KMS-11 (cell line): ENCODE results near the gene DHRS2.
A peak's percentile ranks its signal among the peaks of the same experiment; 100 is the strongest.
"Not testable (repeated sequence)": the region's sequence is repeated elsewhere in the genome, so short reads cannot be mapped to it uniquely, and the experiment has no call there.

Experiments used
- H2AFZ ChIP-seq: fragments of 200-600 bp; sonication (generic); 2 replicates; pipeline ENCODE4 v1.6.1; 2016; ENCODE audit warnings: antibody characterized with exemption, mixed run types, low read depth
- H3K27ac ChIP-seq: fragments of 200-600 bp; sonication (generic); 2 replicates; pipeline ENCODE4 v1.6.1; 2016; ENCODE audit warnings: mild to moderate bottlenecking, mixed run types
- H3K27me3 ChIP-seq: fragments of 200-600 bp; sonication (generic); 2 replicates; pipeline ENCODE4 v1.6.1; 2017; ENCODE audit warnings: mild to moderate bottlenecking, low read depth, mixed run types, moderate library complexity; ENCODE audit not compliant: insufficient read depth
- H3K36me3 ChIP-seq: fragments of 200-600 bp; sonication (generic); 2 replicates; pipeline ENCODE4 v1.6.1; 2017; ENCODE audit warnings: mild to moderate bottlenecking, mixed run types; ENCODE audit not compliant: insufficient read depth
- H3K4me1 ChIP-seq: fragments of 200-600 bp; sonication (generic); 2 replicates; pipeline ENCODE4 v1.6.1; 2016; ENCODE audit warnings: mild to moderate bottlenecking, low read depth, mixed run types; ENCODE audit not compliant: poor library complexity, severe bottlenecking
- H3K4me2 ChIP-seq: fragments of 200-600 bp; sonication (generic); 2 replicates; pipeline ENCODE4 v1.7.0; 2016; ENCODE audit warnings: mild to moderate bottlenecking, mixed run types
- H3K4me3 ChIP-seq: fragments of 200-600 bp; sonication (generic); IDR thresholded peaks from 2 replicates; pipeline ENCODE4 v1.6.1; 2017; ENCODE audit warnings: low read depth, low read length, mixed read lengths; ENCODE audit not compliant: insufficient read depth
- H3K79me2 ChIP-seq: fragments of 200-600 bp; sonication (generic); 2 replicates; pipeline ENCODE4 v1.6.1; 2016; ENCODE audit warnings: low read depth, mixed run types; ENCODE audit not compliant: insufficient read depth
- H3K9ac ChIP-seq: fragments of 200-600 bp; sonication (generic); 2 replicates; pipeline ENCODE4 v1.6.1; 2016; ENCODE audit warnings: mild to moderate bottlenecking, mixed run types
- H4K20me1 ChIP-seq: fragments of 200-600 bp; sonication (generic); 2 replicates; pipeline ENCODE4 v1.6.1; 2016; ENCODE audit warnings: mild to moderate bottlenecking, mixed run types; ENCODE audit not compliant: insufficient read depth
- CTCF ChIP-seq: fragments of 200-600 bp; sonication (generic); conservative IDR thresholded peaks from 2 replicates; pipeline ENCODE4 v1.6.1; 2017; ENCODE audit warnings: low read depth, mild to moderate bottlenecking, antibody characterized with exemption, low read length, moderate library complexity, mixed read lengths

The DHRS2 gene

DNA sequence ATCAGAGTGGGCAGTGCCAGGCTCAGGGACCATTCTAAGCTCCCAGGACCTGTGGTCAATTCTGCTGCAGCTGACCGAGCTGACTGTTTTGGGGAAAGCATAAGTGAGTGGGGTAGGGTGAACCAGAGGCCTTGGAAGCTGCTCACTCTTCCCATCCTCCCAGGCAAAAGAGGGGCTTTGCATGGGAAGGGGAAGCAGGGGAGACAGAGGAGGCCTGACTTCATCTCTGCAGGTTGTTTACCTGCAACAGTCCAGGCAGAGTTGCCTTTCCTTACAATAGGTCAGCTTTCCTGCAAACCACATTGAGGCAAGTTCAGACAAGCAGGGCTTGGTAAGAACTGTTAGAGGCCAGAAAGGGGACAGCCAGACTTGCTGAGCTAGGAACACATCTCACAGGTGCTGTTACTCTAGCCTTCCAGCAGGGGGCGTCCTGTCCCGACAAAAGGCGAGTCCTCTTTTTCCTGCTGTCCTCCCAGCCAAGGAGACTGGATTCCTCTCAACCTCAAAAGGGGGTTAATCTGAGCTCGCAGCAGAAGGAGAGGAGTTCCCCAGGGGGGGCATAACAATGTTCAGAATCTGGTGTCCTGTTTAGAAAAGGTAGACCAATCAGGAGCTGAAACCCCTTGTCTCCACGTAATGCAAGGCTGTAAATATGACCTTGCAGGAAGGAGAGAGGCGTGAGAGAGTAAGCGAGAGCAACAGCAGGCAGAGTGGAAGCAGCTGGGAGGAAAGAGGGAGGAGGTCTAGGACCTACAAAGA, 4.3 kb upstream of the DHRS2 start:
- H3K27me3 ChIP-seq: no peaks in the 10 kb centered on the region
- H4K20me1 ChIP-seq: no peaks in the 10 kb centered on the region
- H3K4me1 ChIP-seq: no peaks in the 10 kb centered on the region
- H3K27ac ChIP-seq: no peak overlapping the region
- no peak overlapping the region for H3K9ac ChIP-seq
- H3K79me2 ChIP-seq: no peaks in the 10 kb centered on the region
- H3K4me3 ChIP-seq: no peak overlapping the region
- no peaks in the 10 kb centered on the region for H3K36me3 ChIP-seq
- TF ChIP-seq CTCF: peak; percentile 91
- no peak overlapping the region for H3K4me2 ChIP-seq
- H2AFZ ChIP-seq: peak overlapping the region; percentile 41; the same call in 1 of the 2 replicates

- Histone ChIP-seq H3K9ac (no peak overlapping the region), H3K4me3 (no peak overlapping the region), H3K27ac (no peak overlapping the region), H2AFZ (no peak overlapping the region), H3K79me2 (no peaks in the 10 kb centered on the region), H3K4me1 (no peaks in the 10 kb centered on the region), H4K20me1 (no peaks in the 10 kb centered on the region), H3K27me3 (no peaks in the 10 kb centered on the region), H3K4me2 (no peak overlapping the region), H3K36me3 (no peaks in the 10 kb centered on the region)
- no peak for TF ChIP-seq CTCF
Measured at GRCh38 chr14:23632461-23633159, 3.6 kb upstream of the DHRS2 start.

GRCh38 chr14:23633160-23633701, 2.9 kb upstream of the DHRS2 start:
- Histone ChIP-seq H3K27ac (no peak overlapping the region), H3K9ac (no peak overlapping the region), H3K79me2 (no peaks in the 10 kb centered on the region), H3K4me1 (no peaks in the 10 kb centered on the region), H2AFZ (no peak overlapping the region), H3K36me3 (no peaks in the 10 kb centered on the region), H3K27me3 (no peaks in the 10 kb centered on the region), H3K4me3 (no peak overlapping the region), H4K20me1 (no peaks in the 10 kb centered on the region), H3K4me2 (no peak overlapping the region)
- TF ChIP-seq CTCF: no peak

DNA sequence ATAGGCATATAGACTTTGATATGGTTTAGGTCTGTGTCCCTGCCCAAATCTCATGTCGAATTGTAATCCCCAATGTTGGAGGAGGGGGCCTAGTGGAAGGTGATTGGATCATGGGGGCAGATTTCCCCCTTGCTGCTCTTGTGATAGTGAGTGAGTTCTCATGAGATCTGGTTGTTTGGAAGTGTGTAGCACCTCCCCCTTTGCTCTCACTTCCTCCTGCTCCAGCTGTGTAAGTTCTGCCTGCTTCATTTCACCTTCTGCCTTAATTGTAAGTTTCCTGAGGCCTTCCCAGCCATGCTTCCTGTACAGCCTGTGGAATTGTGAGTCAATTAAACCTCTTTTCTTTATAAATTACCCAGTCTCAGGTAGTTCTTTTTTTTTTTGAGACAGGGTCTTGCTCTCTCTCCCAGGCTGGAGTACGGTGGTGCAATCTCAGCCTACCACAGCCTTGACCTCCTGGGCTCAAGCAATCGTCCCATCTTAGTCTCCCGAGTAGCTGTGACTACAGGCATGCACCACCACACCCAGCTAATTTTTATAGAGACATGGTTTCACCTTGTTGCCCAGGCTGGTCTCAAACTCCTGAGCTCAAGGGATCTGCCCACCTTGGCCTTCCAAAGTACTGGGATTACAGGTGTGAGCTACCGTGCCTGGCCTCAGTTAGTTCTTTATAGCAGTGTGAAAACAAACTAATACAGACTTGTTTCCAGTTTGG, 1.3 kb upstream of the DHRS2 start:
- not testable (repeated sequence) for H3K9ac ChIP-seq, H3K36me3 ChIP-seq, H3K4me2 ChIP-seq, H4K20me1 ChIP-seq, H3K4me1 ChIP-seq, H2AFZ ChIP-seq, H3K4me3 ChIP-seq, H3K27me3 ChIP-seq, H3K27ac ChIP-seq, H3K79me2 ChIP-seq

- not testable (repeated sequence) for H3K36me3 ChIP-seq, H3K9ac ChIP-seq, H3K27ac ChIP-seq, H2AFZ ChIP-seq, H3K79me2 ChIP-seq, H4K20me1 ChIP-seq, H3K4me3 ChIP-seq, H3K4me1 ChIP-seq, H3K4me2 ChIP-seq, H3K27me3 ChIP-seq
Measured at GRCh38 chr14:23637312-23637654, 1.1 kb downstream of the DHRS2 start.

DNA sequence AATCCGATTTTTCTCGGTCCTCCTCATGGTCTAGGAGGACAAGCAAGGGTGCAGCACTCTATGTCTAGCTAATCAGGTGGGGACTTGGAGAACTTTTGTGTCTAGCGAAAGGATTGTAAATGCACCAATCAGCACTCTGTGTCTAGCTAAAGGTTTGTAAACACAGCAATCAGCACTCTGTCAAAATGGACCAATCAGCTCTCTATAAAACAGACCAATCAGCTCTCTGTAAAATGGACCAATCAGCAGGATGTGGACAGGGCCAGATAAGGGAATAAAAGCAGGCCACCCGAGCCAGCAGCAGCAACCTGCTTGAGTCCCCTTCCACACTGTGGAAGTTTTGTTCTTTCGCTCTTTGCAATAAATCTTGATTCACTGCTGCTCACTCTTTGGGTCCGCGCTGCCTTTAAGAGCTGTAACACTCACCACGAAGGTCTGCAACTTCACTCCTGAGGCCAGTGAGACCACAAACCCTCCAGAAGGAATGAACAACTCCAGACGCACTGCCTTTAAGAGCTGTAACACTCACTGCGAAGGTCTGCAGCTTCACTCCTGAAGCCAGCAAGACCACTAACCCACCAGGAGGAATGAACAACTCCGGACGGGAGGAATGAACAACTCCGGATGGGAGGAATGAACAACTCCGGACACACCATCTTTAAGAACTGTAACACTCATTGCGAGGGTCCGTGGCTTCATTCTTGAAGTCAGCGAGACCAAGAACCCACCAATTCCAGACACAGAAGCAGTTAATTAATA, 1.7 kb downstream of the DHRS2 start:
- H3K4me2 ChIP-seq, H4K20me1 ChIP-seq, H3K4me1 ChIP-seq: not testable (repeated sequence)

More for the DNA sequence above, 1.7 kb downstream of the DHRS2 start:
- H3K9ac ChIP-seq, H3K36me3 ChIP-seq, H2AFZ ChIP-seq, H3K27me3 ChIP-seq, H3K27ac ChIP-seq, H3K79me2 ChIP-seq, H3K4me3 ChIP-seq: not testable (repeated sequence)
